ENCODE data around the gene MTHFSD.

DNA sequence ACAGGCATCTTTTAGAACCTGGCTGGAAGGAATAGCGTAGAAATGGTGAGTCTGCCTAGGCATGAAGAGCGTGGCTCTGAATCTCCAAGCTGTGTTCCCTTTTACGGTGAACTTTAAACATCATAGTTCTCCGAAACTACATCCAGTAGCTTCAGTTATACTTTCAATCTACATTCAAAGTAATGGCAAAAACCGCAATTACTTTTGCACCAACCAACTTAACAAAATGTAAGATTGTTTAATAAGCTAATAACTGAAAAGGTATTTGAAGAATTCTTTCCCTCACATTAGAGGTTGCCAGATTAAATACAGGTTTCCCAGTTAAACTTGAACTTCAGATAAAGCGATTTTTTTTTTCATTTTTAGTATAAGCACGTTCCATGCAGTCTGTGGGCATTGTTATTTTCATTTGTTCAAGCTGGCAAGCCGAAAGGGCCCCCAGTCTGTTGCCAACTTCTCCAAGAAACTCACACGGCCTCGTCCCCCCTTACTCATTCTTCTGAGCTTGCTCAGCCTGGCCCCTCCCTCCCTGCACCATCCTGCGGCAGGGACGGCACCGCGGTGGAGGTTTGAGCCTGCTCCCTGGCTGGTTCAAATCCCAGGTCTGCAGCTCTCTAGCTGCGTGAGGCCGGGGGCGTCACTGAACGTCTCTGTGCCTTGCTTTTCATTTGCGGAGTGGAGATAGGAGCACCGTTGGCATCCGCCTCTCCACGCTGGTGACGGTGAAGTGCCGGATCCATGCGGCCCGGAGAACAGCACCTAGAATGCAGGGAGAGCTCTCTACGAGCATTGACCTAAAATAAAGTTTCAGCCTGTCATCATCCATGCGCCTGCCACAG, 3.5 kb upstream of the MTHFSD start:
- TF ChIP-seq, protein P1, sequence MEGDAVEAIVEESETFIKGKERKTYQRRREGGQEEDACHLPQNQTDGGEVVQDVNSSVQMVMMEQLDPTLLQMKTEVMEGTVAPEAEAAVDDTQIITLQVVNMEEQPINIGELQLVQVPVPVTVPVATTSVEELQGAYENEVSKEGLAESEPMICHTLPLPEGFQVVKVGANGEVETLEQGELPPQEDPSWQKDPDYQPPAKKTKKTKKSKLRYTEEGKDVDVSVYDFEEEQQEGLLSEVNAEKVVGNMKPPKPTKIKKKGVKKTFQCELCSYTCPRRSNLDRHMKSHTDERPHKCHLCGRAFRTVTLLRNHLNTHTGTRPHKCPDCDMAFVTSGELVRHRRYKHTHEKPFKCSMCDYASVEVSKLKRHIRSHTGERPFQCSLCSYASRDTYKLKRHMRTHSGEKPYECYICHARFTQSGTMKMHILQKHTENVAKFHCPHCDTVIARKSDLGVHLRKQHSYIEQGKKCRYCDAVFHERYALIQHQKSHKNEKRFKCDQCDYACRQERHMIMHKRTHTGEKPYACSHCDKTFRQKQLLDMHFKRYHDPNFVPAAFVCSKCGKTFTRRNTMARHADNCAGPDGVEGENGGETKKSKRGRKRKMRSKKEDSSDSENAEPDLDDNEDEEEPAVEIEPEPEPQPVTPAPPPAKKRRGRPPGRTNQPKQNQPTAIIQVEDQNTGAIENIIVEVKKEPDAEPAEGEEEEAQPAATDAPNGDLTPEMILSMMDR (IDR thresholded peaks at IDR 0.05): no peak
- no peak for TF ChIP-seq POLR2A (IDR thresholded peaks at IDR 0.05)
